ENCODE data around the gene PRKCA.

PRKCA gene

DNA sequence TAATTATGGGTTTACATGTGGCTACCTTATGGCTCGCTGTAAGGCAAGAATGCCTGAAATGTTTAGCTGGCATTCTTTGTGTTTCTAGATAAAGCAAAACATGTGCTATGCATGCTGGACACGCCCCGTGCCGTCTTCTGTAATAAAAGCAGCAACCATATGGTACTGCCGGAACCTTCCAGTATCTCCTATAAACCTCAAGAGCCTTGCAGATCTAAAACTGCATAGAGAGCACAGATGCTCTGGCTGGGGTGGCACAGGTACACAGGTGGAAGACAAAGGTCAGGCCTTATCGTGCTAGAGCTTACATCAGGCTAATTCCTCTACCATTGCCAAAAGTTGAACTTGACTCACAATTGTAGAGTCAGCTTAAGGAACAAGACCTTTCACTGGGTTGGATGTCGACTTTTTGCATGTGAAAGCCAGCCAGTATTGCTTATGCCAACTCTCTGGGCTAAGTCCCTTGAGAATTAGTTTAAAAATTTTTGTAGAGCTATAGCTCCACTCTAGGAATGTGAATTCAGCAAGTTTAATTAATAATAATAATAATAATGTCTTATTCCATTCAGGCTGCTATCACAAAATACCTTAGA, 345.1 kb downstream of the PRKCA start:
- Histone ChIP-seq H3K9ac (ENCODE audit: low read depth, low read length) (no peak overlapping the region), H3K4me1 (ENCODE audit: insufficient read depth, low read length) (no peaks in the 10 kb centered on the region; the same call in 1 of the 2 replicates), H3K9me3 (ENCODE audit: control insufficient read depth, insufficient read depth, low read length) (no peaks in the 10 kb centered on the region), H3K36me3 (ENCODE audit: insufficient read depth, low read length) (no peaks in the 10 kb centered on the region)

DNA sequence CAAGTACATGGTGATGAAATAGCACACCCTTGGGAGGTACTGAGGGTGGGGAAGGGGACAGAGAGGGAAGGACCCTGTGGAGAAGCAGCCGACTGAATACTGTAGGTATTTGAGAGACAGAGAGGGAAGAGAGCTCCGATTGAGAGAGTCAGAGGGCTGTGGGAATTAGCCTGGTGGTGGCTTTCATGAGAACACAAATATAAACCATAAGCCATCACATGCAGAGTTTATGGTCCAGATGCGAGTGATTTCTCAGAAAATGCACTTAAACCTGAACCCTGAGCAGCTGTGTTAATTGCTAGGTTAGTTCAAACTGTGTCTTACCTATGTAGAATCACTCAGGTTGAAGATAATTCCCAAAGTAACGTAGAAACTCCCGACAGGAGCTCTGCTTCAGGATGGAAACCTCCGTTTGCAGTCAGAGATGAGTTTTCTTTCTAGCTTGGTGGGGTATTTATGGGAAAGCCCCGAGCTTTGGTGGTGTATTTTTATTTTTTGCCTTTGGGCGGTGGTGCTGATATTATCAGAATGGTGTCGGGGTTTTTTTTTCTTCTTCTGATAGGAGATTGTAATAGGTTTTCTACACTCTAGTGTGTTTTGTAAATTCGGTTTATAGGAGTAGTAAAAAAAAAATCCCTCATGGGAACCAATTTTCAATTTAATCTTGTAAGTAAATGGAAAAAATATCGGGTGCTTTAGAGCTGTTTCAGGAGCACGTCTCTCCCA, 347.6 kb downstream of the PRKCA start:
- no peaks in the 10 kb centered on the region for H3K9me3 ChIP-seq (ENCODE audit: control insufficient read depth, insufficient read depth, low read length)
- no peak overlapping the region for H3K9ac ChIP-seq (ENCODE audit: low read depth, low read length)
- no peaks in the 10 kb centered on the region for H3K36me3 ChIP-seq (ENCODE audit: insufficient read depth, low read length)
- H3K4me1 ChIP-seq (ENCODE audit: insufficient read depth, low read length) = no peaks in the 10 kb centered on the region; the same call in none of the 2 replicates

DNA sequence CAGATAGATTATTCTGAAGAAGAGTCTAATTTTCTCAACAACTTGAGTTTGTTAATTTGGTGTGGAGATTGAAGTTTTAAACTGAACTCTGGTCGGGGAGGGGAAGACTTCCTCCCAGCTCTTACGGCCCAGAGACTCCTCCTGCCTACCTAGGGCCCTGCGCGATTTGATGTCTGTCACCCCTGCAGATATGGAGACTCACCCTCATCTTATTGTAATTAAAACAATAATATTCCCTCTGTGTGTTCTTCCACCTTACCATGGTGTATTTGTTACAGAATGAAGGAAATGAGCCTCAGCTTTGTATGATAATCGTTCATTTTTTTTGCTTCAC, 348.1 kb downstream of the PRKCA start:
- Histone ChIP-seq H3K9ac (ENCODE audit: low read depth, low read length) (no peak overlapping the region), H3K36me3 (ENCODE audit: insufficient read depth, low read length) (no peaks in the 10 kb centered on the region), H3K4me1 (ENCODE audit: insufficient read depth, low read length) (no peaks in the 10 kb centered on the region; the same call in none of the 2 replicates), H3K9me3 (ENCODE audit: control insufficient read depth, insufficient read depth, low read length) (no peaks in the 10 kb centered on the region)

DNA sequence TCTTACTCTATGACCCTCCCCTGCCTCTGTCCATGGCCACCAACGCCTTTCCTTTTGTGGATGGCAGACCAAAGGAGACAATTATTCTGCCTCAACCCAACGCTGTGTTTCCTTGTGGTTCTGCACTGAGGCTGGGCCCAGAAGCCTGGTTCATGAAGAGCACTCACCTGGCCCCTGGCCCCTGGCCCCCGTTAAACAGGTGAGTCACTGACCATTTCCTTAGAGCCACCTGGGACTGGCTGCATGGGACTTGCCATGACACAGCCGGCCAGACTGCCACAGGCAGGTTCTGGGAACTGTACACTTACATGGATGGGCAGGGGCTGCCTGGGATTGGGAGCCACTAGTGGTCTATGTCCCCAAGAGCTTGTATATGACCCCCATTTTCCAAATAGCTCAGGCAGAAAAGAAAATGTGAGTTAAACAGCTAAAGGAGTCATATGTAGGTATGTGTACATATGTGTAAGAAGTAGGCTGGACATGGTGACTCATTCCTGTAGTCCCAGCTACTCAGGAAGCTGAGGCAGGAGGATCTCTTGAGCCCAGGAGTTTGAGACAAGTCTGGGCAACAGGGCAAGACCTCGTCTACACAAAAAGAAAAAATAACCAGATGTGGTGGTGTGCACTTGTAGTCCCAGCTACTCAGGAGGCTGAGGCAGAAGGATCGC, 350.6 kb downstream of the PRKCA start:
- no peak overlapping the region for H3K9ac ChIP-seq (ENCODE audit: low read depth, low read length)

DNA sequence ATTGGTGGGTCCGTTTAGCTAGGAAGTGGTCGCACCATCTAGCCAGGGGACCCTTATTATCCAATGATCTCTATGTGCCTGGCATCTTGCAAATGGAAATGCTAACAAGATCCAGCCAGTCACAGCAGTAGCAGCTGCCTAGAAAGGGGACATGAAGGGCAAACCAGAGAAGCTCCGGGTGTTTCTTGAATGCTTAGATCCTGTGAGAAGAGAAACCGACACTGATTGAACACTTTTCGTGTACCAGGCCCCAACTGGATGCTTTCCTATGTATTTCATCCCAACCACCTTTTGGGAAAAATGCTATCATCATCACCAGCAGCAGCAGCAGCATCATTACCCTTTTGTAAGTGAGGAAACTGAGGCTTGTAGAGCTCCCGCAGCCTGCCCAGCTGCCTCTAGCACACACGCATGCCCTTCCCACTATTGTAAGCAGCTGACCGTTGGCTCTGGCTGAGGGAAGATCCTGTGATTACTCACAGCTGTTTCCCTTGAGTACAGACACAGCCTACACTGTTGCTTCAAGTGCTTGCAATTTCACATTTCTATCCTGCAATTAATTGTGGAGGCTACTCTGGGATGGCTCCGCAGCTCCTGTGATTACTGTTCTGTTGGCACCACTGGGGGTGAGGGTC, 351.8 kb downstream of the PRKCA start:
- H3K9me3 ChIP-seq (ENCODE audit: control insufficient read depth, insufficient read depth, low read length) = no peaks in the 10 kb centered on the region

More for the DNA sequence above, 350.6 kb downstream of the PRKCA start:
- Histone ChIP-seq H3K9me3 (ENCODE audit: control insufficient read depth, insufficient read depth, low read length) (no peaks in the 10 kb centered on the region), H3K4me1 (ENCODE audit: insufficient read depth, low read length) (no peaks in the 10 kb centered on the region; the same call in 1 of the 2 replicates), H3K36me3 (ENCODE audit: insufficient read depth, low read length) (no peaks in the 10 kb centered on the region)

DNA sequence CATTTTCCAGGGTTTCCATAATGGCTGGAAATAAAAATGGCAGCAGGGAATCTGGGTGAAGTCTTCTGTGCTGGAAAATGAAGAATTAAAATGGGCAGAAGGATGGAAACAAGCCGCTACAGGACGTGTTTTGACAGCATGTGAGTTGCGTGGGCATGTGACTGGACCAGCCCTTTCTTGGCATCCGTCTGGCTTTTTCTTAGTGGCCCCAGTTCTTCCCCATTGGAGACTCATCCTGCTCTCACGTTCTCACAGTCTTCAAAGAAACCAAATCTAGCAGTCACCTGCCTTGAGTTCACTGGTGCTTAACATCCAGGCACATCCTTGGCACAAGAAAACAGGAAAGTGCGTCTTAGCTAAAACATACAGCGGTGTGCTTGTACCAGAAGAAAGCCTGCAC, 352.4 kb downstream of the PRKCA start:
- H3K9me3 ChIP-seq (ENCODE audit: control insufficient read depth, insufficient read depth, low read length) = no peaks in the 10 kb centered on the region
- no peak overlapping the region for H3K9ac ChIP-seq (ENCODE audit: low read depth, low read length)
- peaks cover 4% of the 10 kb centered on the region; the same call in 1 of the 2 replicates for H3K36me3 ChIP-seq (ENCODE audit: insufficient read depth, low read length)
- H3K4me1 ChIP-seq (ENCODE audit: insufficient read depth, low read length) = no peaks in the 10 kb centered on the region; the same call in 1 of the 2 replicates

More for the DNA sequence above, 351.8 kb downstream of the PRKCA start:
- peaks cover 4% of the 10 kb centered on the region; the same call in 1 of the 2 replicates for H3K36me3 ChIP-seq (ENCODE audit: insufficient read depth, low read length)
- no peak overlapping the region for H3K9ac ChIP-seq (ENCODE audit: low read depth, low read length)
- no peaks in the 10 kb centered on the region; the same call in 1 of the 2 replicates for H3K4me1 ChIP-seq (ENCODE audit: insufficient read depth, low read length)

DNA sequence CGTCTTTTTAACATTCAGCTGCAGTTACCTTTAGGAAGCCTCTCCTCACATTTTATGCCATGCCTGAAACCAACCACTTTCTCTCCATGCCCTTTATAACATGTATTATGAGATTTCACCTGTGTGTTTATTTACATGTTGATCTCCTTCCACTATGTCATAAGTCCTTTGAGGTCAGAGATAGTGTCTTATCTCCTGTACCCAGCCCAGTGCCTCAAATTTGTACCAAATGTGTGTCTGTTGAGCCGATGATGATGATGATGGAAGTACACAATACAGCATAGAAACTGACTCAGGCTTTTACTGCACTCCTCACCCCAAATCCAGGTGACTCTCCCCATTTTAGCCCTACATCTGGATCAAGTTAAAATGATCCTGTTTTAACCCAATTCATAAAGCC, 353.0 kb downstream of the PRKCA start:
- no peak overlapping the region for H3K9ac ChIP-seq (ENCODE audit: low read depth, low read length)
- no peaks in the 10 kb centered on the region; the same call in 1 of the 2 replicates for H3K4me1 ChIP-seq (ENCODE audit: insufficient read depth, low read length)
- no peaks in the 10 kb centered on the region for H3K9me3 ChIP-seq (ENCODE audit: control insufficient read depth, insufficient read depth, low read length)
- H3K36me3 ChIP-seq (ENCODE audit: insufficient read depth, low read length) = peaks cover 4% of the 10 kb centered on the region; the same call in 1 of the 2 replicates

DNA sequence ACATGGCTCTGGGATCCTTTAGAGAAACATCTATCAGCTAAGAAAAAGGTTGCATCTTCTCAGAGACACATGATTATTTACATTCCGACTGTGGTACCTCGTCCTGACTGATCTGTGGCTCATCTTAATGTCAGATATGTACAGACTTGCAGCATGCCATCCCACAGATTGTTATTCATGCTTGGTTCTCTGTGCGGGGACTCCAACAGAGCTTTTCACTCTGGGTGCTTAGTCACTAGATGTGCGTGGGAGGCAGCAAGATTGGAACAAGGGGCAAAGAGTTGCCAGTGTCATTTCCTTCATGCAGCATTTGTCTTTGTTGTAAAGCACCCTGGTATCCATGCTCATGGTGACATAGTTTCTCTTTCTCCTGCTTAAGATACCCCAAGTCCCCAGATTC, 353.4 kb downstream of the PRKCA start:
- Histone ChIP-seq H3K36me3 (ENCODE audit: insufficient read depth, low read length) (peaks cover 4% of the 10 kb centered on the region; the same call in 1 of the 2 replicates), H3K9ac (ENCODE audit: low read depth, low read length) (no peak overlapping the region), H3K4me1 (ENCODE audit: insufficient read depth, low read length) (no peaks in the 10 kb centered on the region; the same call in 1 of the 2 replicates), H3K9me3 (ENCODE audit: control insufficient read depth, insufficient read depth, low read length) (no peaks in the 10 kb centered on the region)

DNA sequence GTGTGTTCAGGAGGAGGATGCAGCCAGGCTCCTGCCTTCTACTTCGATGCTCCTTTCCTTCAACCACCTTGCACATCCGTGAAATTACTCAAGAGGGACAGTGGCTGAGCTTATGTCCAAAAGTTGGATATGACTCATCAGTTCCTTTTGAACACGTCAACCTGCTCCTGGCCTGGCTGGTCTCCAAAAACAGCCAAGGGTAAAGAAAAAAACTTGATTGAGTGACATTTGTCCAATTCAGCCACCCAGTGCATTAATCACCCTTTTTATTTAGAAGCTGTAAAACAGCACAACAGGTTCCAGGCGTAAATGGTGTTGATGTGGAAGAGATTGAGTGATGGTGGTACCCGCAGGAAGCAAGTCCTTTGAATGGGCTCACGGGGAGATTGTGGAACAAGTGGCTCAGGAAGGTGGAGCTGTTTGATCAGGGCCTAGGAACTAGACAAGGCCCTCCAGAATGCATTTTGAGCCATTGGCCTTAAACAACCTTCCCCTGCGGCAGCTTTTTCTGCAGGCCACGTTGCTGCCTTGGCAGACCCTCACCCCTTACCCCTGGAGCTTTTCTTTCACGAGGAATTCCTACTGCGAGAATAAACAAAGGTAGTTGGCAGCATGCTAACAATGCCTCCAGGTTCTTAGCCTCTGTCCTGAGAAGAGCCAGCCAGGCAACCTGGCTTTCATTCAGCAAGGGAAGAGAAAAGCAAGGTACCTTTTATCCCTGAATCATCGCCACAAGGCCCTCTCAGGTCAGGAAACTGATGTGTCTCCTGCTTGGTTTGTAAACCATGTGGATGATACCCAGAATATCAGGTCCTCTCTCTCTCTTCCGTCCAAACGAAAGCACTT, 359.2 kb downstream of the PRKCA start:
- Histone ChIP-seq H3K9me3 (ENCODE audit: control insufficient read depth, insufficient read depth, low read length) (no peaks in the 10 kb centered on the region), H3K9ac (ENCODE audit: low read depth, low read length) (no peak overlapping the region), H3K36me3 (ENCODE audit: insufficient read depth, low read length) (peaks cover 4% of the 10 kb centered on the region; the same call in 1 of the 2 replicates), H3K4me1 (ENCODE audit: insufficient read depth, low read length) (no peaks in the 10 kb centered on the region)

DNA sequence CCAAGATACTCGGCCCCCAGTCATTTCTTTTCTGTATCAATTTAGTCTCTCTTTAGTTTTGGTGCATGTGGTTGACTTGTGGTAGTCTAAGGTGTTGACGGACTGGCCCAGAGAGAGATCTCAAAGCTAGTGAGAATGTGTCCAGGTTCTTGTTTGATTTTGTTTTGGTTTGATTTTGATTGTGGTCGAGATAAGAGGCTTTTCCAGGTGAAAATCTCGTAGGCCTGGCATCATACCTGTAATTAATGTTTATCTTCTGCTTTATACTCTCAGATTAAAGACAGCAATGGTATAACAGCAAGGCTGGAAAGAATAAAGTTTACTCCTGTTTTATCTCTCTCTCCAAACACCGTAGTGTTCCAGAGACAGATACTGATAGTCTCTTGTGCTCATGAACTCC, 360.1 kb downstream of the PRKCA start:
- no peaks in the 10 kb centered on the region for H3K9me3 ChIP-seq (ENCODE audit: control insufficient read depth, insufficient read depth, low read length)
- H3K36me3 ChIP-seq (ENCODE audit: insufficient read depth, low read length) = peaks cover 4% of the 10 kb centered on the region; the same call in 1 of the 2 replicates
- no peak overlapping the region for H3K9ac ChIP-seq (ENCODE audit: low read depth, low read length)
- H3K4me1 ChIP-seq (ENCODE audit: insufficient read depth, low read length) = no peaks in the 10 kb centered on the region

DNA sequence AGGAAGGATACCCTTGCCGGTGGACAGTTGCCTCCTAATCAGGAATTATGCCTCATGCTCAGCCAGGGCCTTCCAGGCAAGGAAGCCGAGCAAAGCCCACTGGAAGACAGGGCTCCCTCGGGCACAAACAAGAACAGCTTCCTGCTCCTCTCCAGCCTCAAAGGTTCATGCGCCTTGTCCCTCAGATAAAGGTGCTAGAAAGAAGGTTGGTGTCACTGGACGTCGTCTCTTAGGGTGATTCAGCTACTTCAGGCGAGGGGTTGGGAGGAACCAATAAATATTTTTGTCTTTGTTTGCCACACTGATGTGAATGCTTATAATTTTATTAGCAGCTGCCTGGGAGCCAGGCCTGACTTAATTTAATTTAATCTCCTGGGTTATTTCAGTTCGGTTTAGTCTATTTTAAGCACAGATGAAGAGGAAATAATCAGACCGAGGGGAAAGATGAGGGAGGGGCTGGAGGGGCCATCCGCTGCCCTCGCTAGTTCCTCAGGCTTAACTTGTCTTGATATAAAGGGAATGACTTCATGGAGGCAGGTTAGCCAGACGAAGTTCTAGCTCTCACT, 360.7 kb downstream of the PRKCA start:
- no peaks in the 10 kb centered on the region for H3K4me1 ChIP-seq (ENCODE audit: insufficient read depth, low read length)

DNA sequence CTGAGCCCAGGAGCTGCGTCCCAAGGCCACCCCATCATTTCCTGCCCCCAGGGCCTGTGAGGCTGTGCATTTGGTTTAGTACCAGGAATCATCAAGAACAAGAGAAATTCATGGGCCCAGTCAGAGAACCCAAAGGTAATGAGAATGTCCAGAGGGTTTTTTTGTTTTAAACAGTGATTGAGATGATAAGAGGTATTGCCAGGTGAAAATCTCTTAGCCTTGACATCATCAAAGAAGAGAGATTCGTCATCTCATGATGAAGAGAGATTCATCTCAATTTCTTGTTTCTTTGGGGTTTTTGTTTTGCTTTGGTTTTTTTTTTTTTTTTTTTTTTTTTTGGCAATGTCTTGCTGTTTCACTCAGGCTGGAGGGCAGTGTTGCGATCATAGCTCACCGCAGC, 361.9 kb downstream of the PRKCA start:
- Histone ChIP-seq H3K4me1 (ENCODE audit: insufficient read depth, low read length) (no peaks in the 10 kb centered on the region), H3K9ac (ENCODE audit: low read depth, low read length) (no peak overlapping the region), H3K36me3 (ENCODE audit: insufficient read depth, low read length) (no peaks in the 10 kb centered on the region), H3K9me3 (ENCODE audit: control insufficient read depth, insufficient read depth, low read length) (no peaks in the 10 kb centered on the region)

More for the DNA sequence above, 360.7 kb downstream of the PRKCA start:
- Histone ChIP-seq H3K9ac (ENCODE audit: low read depth, low read length) (no peak overlapping the region), H3K36me3 (ENCODE audit: insufficient read depth, low read length) (peaks cover 4% of the 10 kb centered on the region; the same call in 1 of the 2 replicates), H3K9me3 (ENCODE audit: control insufficient read depth, insufficient read depth, low read length) (no peaks in the 10 kb centered on the region)

DNA sequence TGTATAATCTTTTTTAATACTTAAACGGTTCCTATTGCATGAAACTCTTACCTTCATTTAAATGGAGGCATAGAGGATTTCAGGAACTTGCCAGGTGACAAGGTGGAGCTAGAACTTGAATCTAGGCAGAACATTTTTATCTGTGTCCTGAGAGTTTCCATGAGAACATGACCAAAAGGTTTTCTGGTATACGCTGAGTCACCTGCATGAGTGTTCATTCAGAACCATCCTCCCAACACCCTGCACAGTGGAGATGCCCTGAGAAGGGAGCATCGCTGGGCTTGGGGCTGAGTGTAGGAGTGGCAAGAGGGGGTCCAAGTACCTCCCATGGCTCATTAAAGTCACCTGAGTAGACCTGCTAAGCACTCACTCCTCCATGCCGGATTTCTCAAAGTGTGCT, 362.8 kb downstream of the PRKCA start:
- Histone ChIP-seq H3K9ac (ENCODE audit: low read depth, low read length) (no peak overlapping the region), H3K9me3 (ENCODE audit: control insufficient read depth, insufficient read depth, low read length) (no peaks in the 10 kb centered on the region), H3K4me1 (ENCODE audit: insufficient read depth, low read length) (no peaks in the 10 kb centered on the region), H3K36me3 (ENCODE audit: insufficient read depth, low read length) (no peaks in the 10 kb centered on the region)
